ENCODE measurements around the gene PRLR. TPM values are rescaled to one million over a fixed set of nuclear protein-coding genes. Genes with fewer than 3 reads are reported as not detected.
A peak's percentile ranks its signal among the peaks of the same experiment; 100 is the strongest.

PRLR gene
- total RNA-seq, 4 donors from 2014 or later: 9.1 to 69.5 (median 54.1) TPM

- Histone ChIP-seq H3K27me3 (no peaks in the 10 kb centered on the region), H3K9me3 (no peaks in the 10 kb centered on the region), H3K36me3 (no peaks in the 10 kb centered on the region), H3K27ac (peak overlapping the region in 2 of 4 donors; percentile 28 to 48), H3K4me3 (no peak overlapping the region), H3K4me1 (peaks cover 0 to 17% (median 0%) of the 10 kb centered on the region in 4 donors)
- no peak for DNase-seq
- no peak for TF ChIP-seq POLR2A (IDR thresholded peaks at IDR 0.05)
- no peak for TF ChIP-seq CTCF (IDR thresholded peaks at IDR 0.05)
These were observed 44.8 kb downstream of the PRLR start for GRCh38 chr5:35185518-35185917.

GRCh38 chr5:35183556-35183955 is 46.7 kb downstream of the PRLR start:
- TF ChIP-seq POLR2A (IDR thresholded peaks at IDR 0.05) (no peak), CTCF (IDR thresholded peaks at IDR 0.05) (no peak)
- Histone ChIP-seq H3K27me3 (no peaks in the 10 kb centered on the region), H3K4me1 (peaks cover 0 to 17% (median 0%) of the 10 kb centered on the region in 4 donors), H3K9me3 (no peaks in the 10 kb centered on the region), H3K36me3 (peaks cover 0 to 4% (median 0%) of the 10 kb centered on the region in 3 donors), H3K27ac (no peak overlapping the region), H3K4me3 (no peak overlapping the region)
- no peak for DNase-seq

- Histone ChIP-seq H3K4me3 (no peak overlapping the region), H3K36me3 (peaks cover 0 to 4% (median 0%) of the 10 kb centered on the region in 3 donors), H3K27me3 (no peaks in the 10 kb centered on the region), H3K27ac (no peak overlapping the region), H3K4me1 (peaks cover 0 to 17% (median 0%) of the 10 kb centered on the region in 4 donors), H3K9me3 (no peaks in the 10 kb centered on the region)
- TF ChIP-seq POLR2A (IDR thresholded peaks at IDR 0.05): no peak
- peak in 4 of 6 experiments; percentile 35 to 63 (median 52) for TF ChIP-seq CTCF (IDR thresholded peaks at IDR 0.05)
- peak in 1 of 3 donors; percentile 68 for DNase-seq
These were observed 47.3 kb downstream of the PRLR start for GRCh38 chr5:35182910-35183535.

- TF ChIP-seq POLR2A (IDR thresholded peaks at IDR 0.05): no peak
- TF ChIP-seq CTCF (IDR thresholded peaks at IDR 0.05): no peak
These were observed 47.8 kb downstream of the PRLR start for GRCh38 chr5:35182486-35182885.

GRCh38 chr5:35180046-35180445 is 50.2 kb downstream of the PRLR start:
- H3K27me3 ChIP-seq: no peaks in the 10 kb centered on the region
- no peak overlapping the region for H3K4me3 ChIP-seq
- TF ChIP-seq CTCF (IDR thresholded peaks at IDR 0.05) (no peak), POLR2A (IDR thresholded peaks at IDR 0.05) (no peak)
- H3K9me3 ChIP-seq: no peaks in the 10 kb centered on the region
- no peak overlapping the region for H3K27ac ChIP-seq
- H3K4me1 ChIP-seq: peaks cover 0 to 3% (median 0%) of the 10 kb centered on the region in 4 donors
- H3K36me3 ChIP-seq: peaks cover 0 to 4% (median 0%) of the 10 kb centered on the region in 3 donors
- DNase-seq: no peak

More at GRCh38 chr5:35182486-35182885, 47.8 kb downstream of the PRLR start:
- H3K4me1 ChIP-seq: peaks cover 0 to 17% (median 0%) of the 10 kb centered on the region in 4 donors
- no peaks in the 10 kb centered on the region for H3K9me3 ChIP-seq
- H3K27me3 ChIP-seq: no peaks in the 10 kb centered on the region
- no peak overlapping the region for H3K4me3 ChIP-seq
- peaks cover 0 to 4% (median 0%) of the 10 kb centered on the region in 3 donors for H3K36me3 ChIP-seq
- no peak for DNase-seq
- H3K27ac ChIP-seq: no peak overlapping the region

Measured in Peyer's patch (tissue), 4 donors.